Measurements from ENCODE around the gene KLHDC7B. TPM values are rescaled to one million over a fixed set of nuclear protein-coding genes. Genes with fewer than 3 reads are reported as not detected.

The KLHDC7B gene
- total and polyA plus RNA-seq, 2 of the 13 experiments (the other 11 are each of a cell fraction or from before 2014, with no cell fraction given): 0.11 TPM; not detected in 1

GRCh38 chr22:50529897-50530579, 15.7 kb upstream of the KLHDC7B start, which contains the start of gene TYMP (continued):
- TF ChIP-seq KIAA2018 (CRISPR knock-in tag; IDR thresholded peaks at IDR 0.05; ENCODE audit: borderline replicate concordance) (no peak), TRIM22 (IDR thresholded peaks at IDR 0.05) (no peak), E2F1 (CRISPR knock-in tag; IDR thresholded peaks at IDR 0.05) (peak; percentile 79), ZNF614 (CRISPR knock-in tag; IDR thresholded peaks at IDR 0.05; ENCODE audit: borderline replicate concordance) (no peak), ZEB1 (IDR thresholded peaks at IDR 0.05; ENCODE audit: insufficient replicate concordance, low read depth) (peak; percentile 39), ZNF607 (CRISPR knock-in tag; IDR thresholded peaks at IDR 0.05; ENCODE audit: borderline replicate concordance) (no peak; the same call in 1 of the 2 replicates), KMT2A (CRISPR knock-in tag; IDR thresholded peaks at IDR 0.05) (peak; percentile 52; the same call in 1 of the 2 replicates), POLR2A (IDR thresholded peaks at IDR 0.05; ENCODE audit: insufficient read depth in 1 of 2, low read depth in 2 of 2, low read length in 2 of 2) (0 out of 4 replicates have a peak, but pooled peaks of 1 of the 2 experiments have one; percentile 36), ZNF280D (CRISPR knock-in tag; IDR thresholded peaks at IDR 0.05) (no peak), GPBP1L1 (CRISPR knock-in tag; IDR thresholded peaks at IDR 0.05) (no peak), ZKSCAN1 (IDR thresholded peaks at IDR 0.05; ENCODE audit: low read length) (no peak), MAFK (conservative IDR thresholded peaks at IDR 0.05 in 1 of 2, IDR thresholded peaks at IDR 0.05 in 1 of 2; ENCODE audit: low read length in 2 of 2) (no peak)
